GM04503 (cell line): Measurements from ENCODE around the gene MAPK12.

Experiments used
- DNase-seq: peaks from one replicate; pipeline ENCODE4 v3.0.0-alpha.2; 2012; ENCODE audit warnings: low read depth

MAPK12 gene

DNA sequence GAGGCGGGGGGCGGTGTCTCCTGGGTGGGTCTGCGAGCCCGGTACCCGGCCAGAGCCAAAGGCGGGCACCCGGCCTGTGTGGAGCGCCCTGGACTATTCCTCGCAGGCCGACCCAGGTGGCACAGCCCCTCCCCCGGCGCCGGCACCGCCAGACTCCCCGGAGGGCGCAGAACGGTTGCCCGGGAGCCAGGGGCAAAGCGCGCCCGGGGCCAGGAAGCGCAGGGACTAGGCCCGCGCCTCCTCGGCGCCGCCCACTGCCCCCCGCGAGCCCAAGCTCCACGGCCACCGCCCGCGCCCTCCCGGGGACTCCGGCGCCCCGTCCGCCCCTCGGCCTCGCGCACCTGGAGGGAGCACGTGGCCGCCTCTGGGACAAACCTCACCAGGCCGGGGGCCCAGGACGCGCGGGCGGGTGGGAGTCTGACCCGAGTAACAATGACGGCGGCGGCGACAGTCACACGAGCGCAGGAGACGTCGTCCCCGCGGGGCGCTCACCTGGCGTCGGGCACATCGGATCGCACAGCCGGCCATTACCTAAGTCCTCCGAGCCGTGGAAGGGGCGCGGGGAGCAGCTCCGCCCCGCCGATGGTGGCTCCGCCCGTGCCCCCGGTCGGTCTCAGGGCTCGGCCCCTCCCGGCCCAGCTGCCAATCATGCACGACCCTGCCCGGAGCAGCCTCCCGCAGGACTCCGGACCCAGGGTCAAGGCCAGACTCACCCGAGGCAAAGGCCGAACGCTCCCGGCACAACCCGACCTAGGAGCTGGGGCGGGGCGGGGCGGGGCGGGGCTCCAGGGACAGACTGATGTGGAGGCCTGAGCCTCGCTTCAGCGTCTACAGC, 38.5 kb upstream of the MAPK12 start:
- DNase-seq, result no peak

- no peak for DNase-seq
Measured at GRCh38 chr22:50298937-50299784, 37.7 kb upstream of the MAPK12 start.

DNA sequence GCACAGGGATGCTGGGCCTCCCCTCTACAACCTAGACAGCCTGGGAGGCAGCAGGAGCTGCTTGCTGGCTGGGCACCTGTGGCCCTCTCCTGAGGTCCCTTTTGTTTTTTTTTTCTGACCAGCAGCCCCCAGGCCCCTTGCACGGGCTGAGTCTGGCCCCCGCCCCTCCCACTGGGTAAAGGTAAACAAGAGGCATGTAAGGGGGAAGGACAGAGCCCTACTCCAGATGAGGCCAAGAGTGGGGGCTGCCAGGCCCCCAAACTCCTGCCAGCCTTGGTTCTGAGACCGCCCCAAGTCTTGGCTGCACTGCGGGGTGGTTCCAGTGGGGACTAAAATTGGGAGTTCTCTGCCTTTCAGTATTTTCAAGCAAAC, 36.8 kb upstream of the MAPK12 start:
- no peak for DNase-seq

GRCh38 chr22:50297510-50298265, 36.2 kb upstream of the MAPK12 start:
- DNase-seq, result no peak

- DNase-seq, result no peak
Measured at GRCh38 chr22:50296658-50297490, 35.4 kb upstream of the MAPK12 start.

- no peak for DNase-seq
Measured at GRCh38 chr22:50294319-50294656, 32.8 kb upstream of the MAPK12 start.

DNA sequence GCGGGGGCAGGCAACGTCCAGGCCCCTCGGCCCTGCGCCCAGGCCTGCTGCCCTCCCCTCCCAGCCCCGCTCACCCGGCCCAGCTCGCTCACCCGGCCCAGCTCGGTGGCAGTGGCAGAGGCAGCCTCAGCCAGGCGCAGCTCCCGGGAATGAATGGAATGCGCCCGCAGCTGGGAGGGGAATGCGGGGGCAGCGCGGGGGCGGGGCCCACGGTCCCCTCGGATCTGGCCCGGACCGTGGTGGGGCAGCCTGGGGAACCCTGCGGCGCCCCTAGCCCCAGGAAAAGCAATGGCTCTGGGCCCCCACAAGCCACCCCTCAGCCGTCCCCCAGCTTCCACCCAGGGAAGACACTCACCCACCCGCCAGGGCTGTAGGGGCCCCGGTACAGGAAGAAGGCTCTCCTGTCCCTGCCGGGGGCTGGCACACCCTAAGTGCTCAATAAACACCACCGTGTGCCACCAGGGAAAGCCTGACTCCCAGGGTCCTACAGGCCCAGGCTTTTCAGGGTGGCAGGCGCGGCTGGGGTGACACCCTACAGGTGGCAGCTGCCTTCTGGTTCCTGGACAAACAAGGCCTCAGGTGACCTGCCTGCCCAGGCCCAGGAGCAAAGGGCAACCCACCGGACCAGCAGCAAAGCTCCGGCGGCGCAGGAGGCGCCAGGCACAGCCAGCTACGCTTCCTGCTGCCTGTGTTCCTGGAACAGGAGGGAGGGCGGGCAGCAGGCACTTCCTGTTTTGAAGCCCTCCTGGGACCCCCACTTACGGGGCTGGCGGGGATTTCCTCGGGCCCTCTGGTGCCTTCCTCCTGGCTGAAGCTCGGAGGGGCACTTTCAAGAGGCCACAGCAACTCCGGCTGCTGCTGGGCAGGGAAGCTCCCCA, 32.2 kb upstream of the MAPK12 start:
- DNase-seq, result no peak

- DNase-seq, result no peak
Measured at GRCh38 chr22:50292643-50293440, 31.4 kb upstream of the MAPK12 start.

GRCh38 chr22:50289942-50290630, 28.6 kb upstream of the MAPK12 start:
- DNase-seq, result no peak

- no peak for DNase-seq
Measured at GRCh38 chr22:50289151-50289941, 27.9 kb upstream of the MAPK12 start.

GRCh38 chr22:50287731-50288130, 26.2 kb upstream of the MAPK12 start:
- no peak for DNase-seq

DNA sequence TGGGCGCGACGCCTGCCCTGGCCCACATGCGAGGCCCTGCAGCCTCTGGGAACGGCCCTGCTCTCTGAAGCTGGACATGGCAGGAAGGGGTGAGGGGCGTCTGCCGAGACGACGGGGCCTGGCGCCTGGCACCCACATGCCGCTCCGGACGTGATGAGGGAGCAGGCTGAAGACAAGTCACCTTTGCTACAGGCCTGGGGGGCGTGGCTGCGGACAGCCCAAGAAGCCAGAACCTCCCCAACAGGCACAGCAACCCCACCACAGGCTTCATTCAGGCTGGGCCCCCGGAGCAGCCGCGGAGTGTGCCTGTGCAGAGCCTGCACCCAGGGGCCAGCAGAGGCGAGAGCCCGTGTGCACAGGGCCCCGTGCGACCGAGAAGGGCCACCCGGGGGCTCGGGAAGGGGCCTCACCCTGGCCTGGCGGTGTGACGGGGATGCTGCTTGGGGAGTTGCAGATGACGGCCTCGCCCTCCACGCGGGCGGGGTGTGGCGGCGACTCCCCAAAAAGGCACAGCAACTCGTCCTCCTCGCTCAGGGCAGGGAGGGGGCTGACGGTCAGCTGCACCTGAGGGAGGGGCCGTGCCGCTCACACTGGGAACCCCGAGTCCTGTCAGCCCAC, 25.3 kb upstream of the MAPK12 start:
- DNase-seq, result no peak

- DNase-seq, result no peak
Measured at GRCh38 chr22:50286275-50286674, 24.8 kb upstream of the MAPK12 start.

GRCh38 chr22:50285568-50286229, 24.2 kb upstream of the MAPK12 start:
- no peak for DNase-seq

- DNase-seq, result no peak
Measured at GRCh38 chr22:50284479-50284878, 23.0 kb upstream of the MAPK12 start.

GRCh38 chr22:50283821-50284220, 22.3 kb upstream of the MAPK12 start:
- DNase-seq, result no peak

GRCh38 chr22:50282361-50283155, 21.1 kb upstream of the MAPK12 start:
- DNase-seq, result no peak
